T-helper 1 cell (primary cell): Measurements from ENCODE around the gene PIK3R1.
A peak's percentile ranks its signal among the peaks of the same experiment; 100 is the strongest.

ENCODE experiments used
- DNase-seq, 5 donors: peaks; one replicate each; pipeline ENCODE4 v3.0.0-alpha.2; 2012 to 2020

PIK3R1 gene

DNA sequence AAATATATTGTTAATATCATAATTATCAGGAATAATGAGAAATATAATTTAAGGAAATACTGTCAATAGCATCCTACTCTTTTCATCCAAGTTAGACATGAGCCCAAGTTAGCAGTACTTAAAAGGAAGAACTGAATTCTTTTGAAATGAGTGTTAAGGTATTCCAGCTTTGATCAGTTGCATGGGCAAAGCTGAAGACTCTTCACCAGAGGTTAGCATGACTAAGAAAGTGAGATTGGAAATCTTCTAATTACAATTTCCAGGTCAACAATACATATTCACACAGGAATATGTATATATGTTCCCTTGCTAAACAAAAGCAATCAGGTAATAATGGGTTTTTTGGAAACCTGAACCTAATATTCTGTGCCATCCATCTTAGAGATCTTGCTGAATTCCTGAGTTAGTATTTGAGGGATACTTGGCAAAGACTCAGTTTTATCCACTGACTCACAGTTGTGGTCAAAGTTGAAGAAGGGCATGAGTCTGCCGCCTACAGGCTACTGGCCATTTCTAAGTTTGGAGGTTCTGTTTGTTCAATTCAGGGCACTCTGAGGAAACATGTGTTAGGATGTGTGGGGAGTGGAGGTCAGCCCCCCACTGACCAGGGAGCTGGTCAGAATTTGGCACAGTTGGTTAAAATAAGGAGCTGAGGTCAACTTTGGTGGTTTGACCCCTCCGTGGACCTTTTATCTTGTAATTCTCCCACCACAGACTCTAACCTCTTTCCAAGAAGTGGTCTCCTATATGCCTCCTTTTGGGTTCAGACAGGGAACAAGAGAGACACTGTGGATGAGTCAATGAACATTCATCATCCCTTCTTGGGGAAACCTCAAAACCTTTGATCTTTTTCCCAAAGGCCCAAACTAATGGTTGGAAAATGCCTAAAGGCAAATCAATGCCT lies 118.3 kb downstream of the PIK3R1 start:
- no peak for DNase-seq

DNA sequence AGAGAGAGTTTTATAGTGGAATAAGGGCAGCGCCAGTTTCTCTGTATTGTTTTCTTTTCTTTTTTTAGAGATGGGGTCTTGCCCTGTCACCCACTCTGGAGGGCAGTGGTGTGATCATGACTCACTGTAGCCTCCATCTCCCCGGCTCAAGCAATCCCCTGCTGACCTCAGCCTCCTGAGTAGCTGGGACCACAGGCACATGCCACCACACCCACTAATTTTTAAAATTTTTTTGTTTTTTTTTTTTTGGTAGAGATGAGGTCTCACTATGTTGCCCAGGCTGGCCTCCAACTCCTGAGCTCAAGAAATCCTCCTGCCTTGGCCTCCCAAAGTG lies 119.0 kb downstream of the PIK3R1 start:
- no peak for DNase-seq

DNA sequence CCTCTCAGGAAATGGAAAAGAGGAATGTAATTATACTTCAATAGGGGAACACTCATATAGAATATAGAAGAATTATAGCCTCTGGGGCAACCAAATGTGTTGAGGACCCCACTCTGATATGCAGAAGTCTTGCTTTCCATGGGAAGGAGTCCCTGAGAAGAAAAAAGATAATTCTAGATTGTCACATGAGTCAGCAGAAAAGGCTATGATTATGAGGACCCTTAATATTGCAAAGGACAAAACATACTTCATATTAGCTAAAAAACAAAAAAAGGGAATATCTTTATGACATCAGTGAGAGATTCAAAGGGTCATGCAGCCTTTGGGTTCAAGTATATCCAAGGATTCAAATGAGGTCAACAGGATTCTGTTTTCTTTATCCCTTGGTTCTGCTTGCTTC lies 119.5 kb downstream of the PIK3R1 start:
- no peak for DNase-seq

DNA sequence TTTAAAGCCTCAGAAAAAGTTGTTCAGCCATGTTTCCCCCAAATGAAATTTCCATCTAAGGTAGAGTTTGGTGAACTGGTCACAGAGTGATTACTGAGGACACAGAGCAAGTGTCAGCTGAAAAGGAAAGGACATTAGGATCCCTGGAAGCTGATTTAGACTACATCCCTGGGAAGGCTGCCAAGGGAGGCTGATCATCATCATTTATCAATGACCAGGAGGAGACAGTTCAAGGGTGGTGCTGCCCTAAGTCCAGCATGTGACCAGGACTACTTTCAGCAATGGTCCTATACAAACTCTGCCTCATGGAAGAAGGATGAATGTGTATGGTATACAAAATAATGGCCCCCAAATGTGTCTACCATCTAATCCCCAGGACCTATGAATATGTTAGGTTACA lies 120.6 kb downstream of the PIK3R1 start:
- DNase-seq: no peak

DNA sequence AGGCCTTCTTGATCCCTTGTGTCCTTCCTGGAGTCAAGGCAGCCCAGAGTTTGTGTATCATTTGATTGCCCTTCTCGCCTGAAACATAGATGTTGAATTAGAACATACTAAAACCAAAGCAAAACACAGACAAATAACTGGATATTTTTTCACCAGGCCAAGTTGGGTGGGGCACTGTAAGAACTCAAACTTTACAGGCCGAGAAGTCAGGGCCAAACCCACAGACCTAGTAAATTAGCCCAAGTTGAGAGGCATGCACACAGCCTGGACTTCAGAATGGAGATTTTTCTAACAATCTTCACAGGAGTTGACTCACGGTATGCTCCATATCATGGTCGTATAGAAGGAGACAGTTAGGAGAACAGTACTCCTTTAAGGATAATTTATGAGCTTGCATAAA lies 121.7 kb downstream of the PIK3R1 start:
- no peak for DNase-seq

DNA sequence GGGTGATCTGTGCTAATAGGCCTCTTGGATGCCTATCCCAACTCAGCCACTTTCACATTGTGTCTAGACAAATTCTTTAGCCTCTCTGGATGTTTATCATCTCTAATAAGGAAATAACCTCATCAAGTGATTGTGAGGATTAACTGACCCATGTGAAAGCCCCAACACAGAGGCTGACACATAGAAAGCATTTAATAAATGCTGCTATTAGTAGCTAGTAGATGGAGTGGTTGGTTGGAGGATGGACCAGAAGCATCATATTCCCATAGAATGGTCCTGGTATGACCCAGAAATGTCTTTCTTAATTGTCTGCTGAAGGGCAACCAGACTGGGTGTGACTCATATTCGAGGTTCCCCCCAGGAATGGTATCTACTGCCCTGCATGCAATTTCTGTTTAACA lies 124.4 kb downstream of the PIK3R1 start:
- DNase-seq: no peak

DNA sequence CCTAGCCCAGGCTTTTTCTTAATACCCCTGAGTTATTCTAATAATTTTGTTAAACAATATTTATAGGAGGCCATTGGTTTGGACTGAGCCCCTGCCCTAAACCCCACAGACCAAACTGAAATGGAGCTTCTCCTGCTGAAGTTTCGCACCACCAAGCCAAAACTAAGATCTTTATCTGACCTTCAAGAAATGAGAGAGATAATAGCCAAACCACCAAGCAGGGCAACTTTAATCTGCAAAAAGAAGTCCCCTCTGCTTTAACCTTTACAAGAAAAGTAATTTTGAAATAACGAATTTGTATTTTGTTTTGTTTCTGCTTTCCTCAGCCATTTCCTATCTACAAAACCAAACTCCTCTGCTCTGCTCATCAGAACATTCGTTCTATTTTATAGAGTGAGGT lies 125.5 kb downstream of the PIK3R1 start:
- DNase-seq: no peak

DNA sequence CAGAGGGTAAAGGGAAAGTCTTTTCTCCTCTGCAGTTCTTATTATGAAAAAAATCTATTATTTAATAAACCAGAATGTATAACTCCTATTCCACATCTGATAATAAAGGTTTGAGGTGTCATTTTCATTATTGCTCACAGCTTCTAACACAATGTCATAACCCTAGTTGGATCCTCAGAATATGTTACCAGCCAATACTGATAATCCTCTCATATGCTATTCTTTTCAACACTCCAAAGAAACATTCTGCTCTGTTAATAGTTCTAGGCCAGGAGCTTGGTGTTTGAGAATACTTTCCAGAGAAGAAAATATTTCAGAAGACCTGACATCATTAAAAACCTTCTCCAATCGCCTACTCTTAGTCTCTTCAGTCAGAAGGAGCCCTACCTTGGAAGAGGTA lies 127.1 kb downstream of the PIK3R1 start:
- no peak for DNase-seq

DNA sequence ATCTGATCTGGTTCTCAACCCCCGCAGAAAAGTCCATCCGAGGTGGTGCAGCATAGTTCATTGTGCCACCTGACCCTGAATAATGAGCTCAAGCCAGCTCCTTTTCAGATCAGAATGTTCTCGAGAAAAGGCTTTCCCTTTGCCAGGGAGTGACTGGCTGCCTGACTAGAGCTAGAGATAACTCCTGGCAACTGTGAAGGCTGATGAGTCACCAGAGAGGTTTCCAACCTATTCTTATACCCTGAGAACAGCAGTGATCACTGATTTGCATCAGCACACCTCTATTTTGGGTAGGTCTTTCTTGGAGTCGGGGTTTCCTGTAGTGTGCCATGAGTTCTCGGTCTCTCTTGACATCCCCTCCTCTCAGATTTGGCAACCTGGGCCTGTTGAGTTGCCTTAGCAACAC lies 127.9 kb downstream of the PIK3R1 start:
- peak in 1 of 5 donors; percentile 48 for DNase-seq

DNA sequence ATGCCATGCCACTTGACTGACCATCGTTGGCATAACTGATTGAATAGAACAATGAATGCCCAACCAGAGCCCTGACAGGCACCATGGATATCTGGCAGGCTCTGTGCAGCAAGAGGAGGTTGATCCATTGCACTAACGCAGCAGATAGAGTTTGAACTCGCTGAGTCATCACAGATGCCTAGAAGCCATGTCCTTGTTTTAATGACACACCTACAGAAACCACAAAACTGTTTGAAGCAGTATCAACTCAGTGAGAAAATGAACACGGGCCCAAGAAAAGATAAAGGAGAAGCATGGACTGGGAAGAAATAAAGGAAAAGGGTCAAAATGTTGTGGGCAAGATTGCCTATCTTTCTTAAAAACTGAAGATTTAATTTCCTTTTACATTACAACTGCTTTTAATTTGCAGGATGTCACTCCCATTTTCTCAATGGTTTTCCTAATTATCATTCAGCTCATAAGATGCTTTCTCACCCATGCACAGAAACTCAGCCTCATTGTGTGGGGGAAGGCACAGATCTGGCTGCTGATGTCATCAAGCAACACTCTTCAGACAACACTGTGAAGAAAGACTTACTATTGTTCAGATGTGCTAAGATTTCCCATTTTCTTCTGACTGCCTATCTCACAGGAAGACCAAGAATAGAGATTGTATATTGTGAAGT lies 129.0 kb downstream of the PIK3R1 start:
- peak in 1 of 5 donors; percentile 53 for DNase-seq

DNA sequence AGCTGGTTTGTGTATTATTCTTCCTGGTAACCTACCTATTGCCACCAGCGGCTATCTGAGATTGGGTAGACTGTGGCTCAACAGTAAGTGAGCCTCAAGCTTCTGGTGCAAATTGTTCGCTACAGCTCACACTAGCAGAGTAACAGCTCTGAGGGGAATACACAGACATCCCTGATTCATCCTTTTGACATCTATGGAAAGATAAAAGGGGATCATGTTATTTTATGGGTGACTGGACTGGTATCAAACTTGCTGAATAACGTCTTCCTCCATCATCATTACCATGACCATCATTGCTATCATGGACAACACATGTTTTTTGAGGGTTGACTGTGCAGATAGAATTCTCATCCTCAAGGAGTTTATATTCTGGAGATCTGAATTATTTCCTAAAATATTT lies 129.6 kb downstream of the PIK3R1 start:
- no peak for DNase-seq

DNA sequence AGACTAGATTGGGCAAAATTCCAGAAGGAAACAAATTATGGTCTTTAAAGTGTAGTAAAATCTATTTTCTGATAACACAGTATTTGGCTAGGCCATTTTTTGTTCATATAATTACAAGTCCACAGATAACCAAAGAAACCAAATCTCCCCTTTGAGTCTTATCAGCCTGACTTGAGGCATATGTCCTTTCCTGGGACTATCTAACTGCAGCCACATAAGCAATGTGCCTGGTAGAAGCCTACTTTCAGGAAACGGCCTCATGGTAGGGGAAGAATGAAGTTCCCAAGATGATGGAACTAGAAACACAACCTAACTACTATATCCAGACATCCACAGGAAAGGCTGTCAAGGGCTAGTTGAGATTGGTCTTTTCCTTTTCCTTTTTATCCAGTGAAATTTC lies 130.0 kb downstream of the PIK3R1 start:
- no peak for DNase-seq

DNA sequence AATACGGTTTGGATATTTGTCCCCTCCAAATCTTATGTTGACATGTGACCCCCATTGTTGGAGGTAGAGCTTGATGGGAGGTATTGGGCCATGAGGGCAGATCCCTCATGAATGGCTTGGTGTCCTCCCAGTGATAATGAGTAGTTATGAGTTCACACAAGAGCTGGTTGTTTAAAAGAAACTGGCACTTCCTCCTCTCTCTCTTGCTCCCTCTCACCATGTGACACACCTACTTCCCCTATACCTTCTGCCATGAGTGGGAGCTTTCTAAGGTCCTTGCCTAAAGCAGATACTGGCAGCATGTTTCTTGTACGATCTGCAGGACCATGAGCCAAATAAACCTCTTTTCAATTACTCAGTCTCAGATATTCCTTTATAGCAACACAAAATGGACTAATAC lies 132.0 kb downstream of the PIK3R1 start:
- no peak for DNase-seq

DNA sequence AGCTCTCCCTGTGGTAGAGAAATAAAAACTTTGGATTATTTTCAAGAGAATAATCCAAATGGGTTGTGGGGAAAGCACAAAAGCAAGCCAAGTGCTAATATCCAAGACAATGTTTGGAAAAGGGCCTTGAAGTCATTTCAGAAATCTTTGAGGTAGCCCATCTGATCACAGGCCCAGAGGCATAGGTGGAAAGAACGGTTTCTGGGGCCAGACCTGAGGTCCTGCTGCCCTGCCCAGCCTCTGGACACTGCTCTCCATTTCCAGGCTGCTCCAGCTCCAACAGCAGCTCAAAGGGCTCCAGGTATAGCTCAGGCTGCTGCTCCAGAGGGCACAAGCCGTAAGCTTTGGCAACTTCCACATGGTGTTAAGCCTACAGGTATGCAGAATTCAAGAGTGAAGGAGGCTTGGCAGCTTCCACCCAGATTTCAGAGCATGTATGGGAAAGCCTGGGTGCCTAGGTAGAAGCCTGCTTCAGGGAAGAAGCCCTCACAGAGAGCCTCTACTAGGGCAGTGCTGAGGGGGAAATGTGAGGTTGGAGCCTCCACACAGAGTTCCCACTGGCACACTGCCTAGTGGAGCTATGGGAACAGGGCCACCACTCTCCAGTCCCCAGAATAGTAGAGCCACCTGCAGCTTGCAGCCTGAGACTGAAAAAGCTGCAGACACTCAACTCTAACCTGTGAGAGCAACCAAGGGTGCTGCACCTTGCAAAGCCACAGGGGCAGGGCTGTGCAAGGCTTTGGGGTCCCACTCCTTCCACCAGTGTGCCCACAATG lies 133.1 kb downstream of the PIK3R1 start:
- no peak for DNase-seq

DNA sequence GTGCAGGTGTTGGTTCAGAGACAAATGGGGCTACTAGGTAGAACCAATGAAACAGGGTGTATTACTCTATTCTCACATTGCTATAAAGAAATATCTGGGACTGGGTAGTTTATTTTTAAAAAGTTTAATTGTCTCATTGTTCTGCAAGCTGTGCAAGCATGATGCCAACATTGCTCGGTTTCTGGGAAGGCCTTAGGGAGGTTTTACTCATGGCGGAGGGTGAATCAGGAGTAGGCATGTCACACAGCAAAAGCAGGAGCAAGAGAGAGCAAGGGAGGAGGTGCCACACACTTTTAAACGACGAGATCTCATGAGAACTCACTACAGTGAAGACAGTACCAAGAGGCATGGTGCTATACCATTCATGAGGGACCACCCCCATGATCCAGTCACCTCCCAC lies 134.6 kb downstream of the PIK3R1 start:
- DNase-seq: no peak
